Muscle layer of duodenum (tissue), 2 donors: ENCODE measurements around the gene STARD9.
"Not testable (repeated sequence)": the region's sequence is repeated elsewhere in the genome, so short reads cannot be mapped to it uniquely, and the experiment has no call there.

Experiments used
- H3K27ac ChIP-seq: one replicate; pipeline ENCODE4 v1.7.0; 2013; ENCODE audit warnings: mild to moderate bottlenecking, low read length
- H3K27me3 ChIP-seq: one replicate; pipeline ENCODE4 v1.7.0; 2013; ENCODE audit warnings: low read depth, mild to moderate bottlenecking, control low read depth, low read length
- H3K36me3 ChIP-seq, 2 donors: one replicate each; pipeline ENCODE4 v1.7.0; 2013; ENCODE audit warnings: low read length in 2 of 2, control low read depth in 1 of 2, mild to moderate bottlenecking in 1 of 2; ENCODE audit not compliant: insufficient read depth in 2 of 2, control insufficient read depth in 1 of 2
- H3K4me1 ChIP-seq, 2 donors: one replicate each; pipeline ENCODE4 v1.7.0; 2013; ENCODE audit warnings: low read length in 2 of 2, mild to moderate bottlenecking in 2 of 2, control low read depth in 1 of 2, moderate library complexity in 1 of 2; ENCODE audit not compliant: insufficient read depth in 2 of 2, control insufficient read depth in 1 of 2
- H3K4me3 ChIP-seq, 2 donors: one replicate each; pipeline ENCODE4 v1.7.0; 2013; ENCODE audit warnings: low read length in 2 of 2, low read depth in 1 of 2, mild to moderate bottlenecking in 1 of 2
- H3K9me3 ChIP-seq, 2 donors: one replicate each; pipeline ENCODE4 v1.7.0; 2013; ENCODE audit warnings: low read length in 2 of 2, control low read depth in 1 of 2, mild to moderate bottlenecking in 1 of 2; ENCODE audit not compliant: control insufficient read depth in 1 of 2
- donor health status: healthy.

Gene STARD9

DNA sequence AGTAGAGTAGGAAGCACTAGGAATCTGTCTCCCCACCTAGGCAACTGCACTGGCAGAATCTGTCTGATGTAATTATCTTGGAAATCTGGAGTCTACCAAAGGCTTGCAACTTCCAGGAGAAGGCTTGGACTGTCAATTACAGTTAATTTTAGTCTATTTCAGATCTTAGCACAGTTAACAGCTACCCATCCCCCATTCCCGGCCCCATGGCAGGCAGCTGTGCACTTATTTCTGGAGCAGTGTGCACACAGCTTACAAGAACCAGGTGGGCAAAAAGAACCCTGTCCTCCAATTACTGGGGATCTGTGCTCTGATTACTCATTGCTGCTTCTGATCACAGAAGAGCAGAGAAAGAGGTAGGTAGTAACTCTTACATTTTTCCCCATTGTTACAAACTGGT is 173.9 kb downstream of the STARD9 start:
- peaks cover 18 to 28% of the 10 kb centered on the region in 2 donors for H3K36me3 ChIP-seq
- no peaks in the 10 kb centered on the region for H3K27me3 ChIP-seq
- H3K4me1 ChIP-seq: no peaks in the 10 kb centered on the region

DNA sequence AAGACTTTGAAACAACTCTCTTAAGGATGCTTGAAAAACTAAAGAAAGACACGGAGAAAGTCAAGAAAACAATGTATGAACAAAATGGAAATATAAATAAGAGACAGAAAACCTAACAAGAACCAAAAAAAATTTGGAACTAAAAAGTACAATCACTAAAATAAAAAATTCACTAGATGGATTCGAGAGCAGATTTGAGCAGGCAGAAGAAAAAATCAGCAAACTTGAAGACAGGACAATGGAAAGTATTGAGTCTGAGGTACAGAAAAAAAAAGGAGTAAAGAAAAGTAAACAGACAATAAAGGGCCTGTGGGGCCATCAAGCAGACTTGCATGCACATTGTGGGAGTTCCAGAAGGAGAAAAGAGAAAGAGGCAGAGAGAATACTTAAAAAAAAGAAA is 174.9 kb downstream of the STARD9 start:
- H3K9me3 ChIP-seq: no peaks in the 10 kb centered on the region
- H3K36me3 ChIP-seq: peaks cover 15 to 26% of the 10 kb centered on the region in 2 donors
- H3K27me3 ChIP-seq: no peaks in the 10 kb centered on the region
- no peak overlapping the region for H3K4me3 ChIP-seq
- no peaks in the 10 kb centered on the region for H3K4me1 ChIP-seq
- no peak overlapping the region for H3K27ac ChIP-seq

More for the DNA sequence above, 173.9 kb downstream of the STARD9 start:
- no peaks in the 10 kb centered on the region for H3K9me3 ChIP-seq
- no peak overlapping the region for H3K27ac ChIP-seq
- H3K4me3 ChIP-seq: no peak overlapping the region

DNA sequence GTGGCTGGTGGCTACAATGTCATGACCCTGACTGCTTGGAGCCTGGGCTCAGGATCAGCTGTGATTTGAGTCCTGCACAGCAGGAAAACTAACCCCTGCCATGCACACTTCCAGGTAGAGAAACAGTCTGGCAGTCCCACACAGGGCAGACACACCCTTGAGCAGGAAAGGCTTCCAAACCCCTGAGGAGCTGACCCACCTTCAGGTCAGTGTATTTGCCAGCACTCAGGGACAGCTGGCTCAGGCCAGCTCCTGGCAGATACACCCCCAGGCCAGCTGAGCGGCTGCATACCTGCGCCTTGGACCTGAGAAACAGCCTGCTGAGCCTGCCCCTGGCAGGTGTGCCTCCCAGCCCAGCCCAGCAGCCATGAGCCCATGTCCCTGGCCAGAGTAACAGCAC is 183.7 kb downstream of the STARD9 start:
- Histone ChIP-seq H3K36me3 (peaks cover 0 to 5% of the 10 kb centered on the region in 2 donors), H3K9me3 (peaks cover 0 to 14% of the 10 kb centered on the region in 2 donors), H3K4me1 (no peaks in the 10 kb centered on the region), H3K27ac (no peak overlapping the region), H3K4me3 (no peak overlapping the region), H3K27me3 (no peaks in the 10 kb centered on the region)

DNA sequence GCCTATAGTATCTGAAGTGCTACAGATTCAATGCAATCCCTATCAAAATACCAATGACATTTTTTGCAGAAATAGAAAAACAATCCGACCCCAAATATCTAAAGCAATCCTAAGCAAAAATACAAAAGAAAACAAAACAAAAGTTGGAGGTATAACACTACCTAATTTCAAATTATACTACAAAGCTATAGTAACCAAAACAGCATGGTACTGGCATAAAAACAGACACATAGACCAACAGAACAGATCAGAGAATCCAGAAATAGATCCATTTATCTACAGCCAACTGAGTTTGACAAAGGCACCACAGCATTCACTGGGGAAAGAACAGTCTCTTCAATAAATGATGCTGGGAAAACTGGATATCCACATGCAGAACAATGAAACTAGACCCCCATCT is 185.4 kb downstream of the STARD9 start:
- Histone ChIP-seq H3K36me3 (peaks cover 0 to 5% of the 10 kb centered on the region in 2 donors), H3K27ac (no peak overlapping the region)

DNA sequence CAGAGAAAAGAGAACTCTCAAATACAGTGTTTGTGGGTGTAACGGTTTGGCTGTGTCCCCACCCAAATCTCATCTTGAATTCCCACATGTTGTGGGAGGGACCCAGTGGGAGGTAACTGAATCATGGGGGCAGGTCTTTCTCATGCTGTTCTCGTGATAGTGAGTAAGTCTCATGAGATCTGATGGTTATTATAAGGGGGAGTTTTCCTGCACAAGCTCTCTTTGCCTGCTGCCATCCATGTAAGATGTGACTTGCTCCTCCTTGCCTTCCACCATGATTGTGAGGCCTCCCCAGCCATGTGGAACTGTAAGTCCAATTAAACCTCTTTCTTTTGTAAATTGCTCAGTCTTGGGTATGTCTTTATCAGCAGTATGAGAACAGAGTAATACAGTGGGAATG is 186.4 kb downstream of the STARD9 start:
- H3K4me1 ChIP-seq, H3K27me3 ChIP-seq, H3K27ac ChIP-seq, H3K36me3 ChIP-seq, H3K4me3 ChIP-seq: not testable (repeated sequence)
- H3K9me3 ChIP-seq: peaks cover 0 to 14% of the 10 kb centered on the region in 2 donors

More for the DNA sequence above, 185.4 kb downstream of the STARD9 start:
- Histone ChIP-seq H3K4me1 (no peaks in the 10 kb centered on the region), H3K9me3 (peaks cover 0 to 14% of the 10 kb centered on the region in 2 donors), H3K4me3 (no peak overlapping the region), H3K27me3 (no peaks in the 10 kb centered on the region)

DNA sequence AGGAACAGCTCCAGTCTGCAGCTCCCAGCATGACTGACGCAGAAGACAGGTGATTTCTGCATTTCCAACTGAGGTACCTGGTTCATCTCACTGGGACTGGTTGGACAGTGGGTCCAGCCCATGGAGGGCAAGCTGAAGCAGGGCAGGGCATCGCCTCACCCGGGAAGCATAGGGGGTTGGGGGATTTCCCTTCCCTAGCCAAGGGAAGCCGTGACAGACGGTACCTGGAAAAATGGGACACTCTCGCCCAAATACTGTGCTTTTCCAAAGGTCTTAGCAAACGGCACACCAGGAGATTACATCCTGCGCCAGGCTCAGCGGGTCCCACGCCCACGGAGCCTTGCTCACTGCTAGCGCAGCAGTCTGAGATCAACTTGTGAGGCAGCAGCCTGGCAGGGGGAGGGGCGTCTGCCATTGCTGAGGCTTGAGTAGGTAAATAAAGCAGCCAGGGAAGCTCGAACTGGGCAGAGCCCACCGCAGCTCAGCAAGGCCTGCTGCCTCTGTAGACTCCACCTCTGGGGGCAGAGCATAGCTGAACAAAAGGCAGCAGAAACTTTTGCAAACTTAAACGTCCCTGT is 188.8 kb downstream of the STARD9 start:
- not testable (repeated sequence) for H3K36me3 ChIP-seq, H3K4me3 ChIP-seq, H3K27me3 ChIP-seq, H3K4me1 ChIP-seq, H3K27ac ChIP-seq
- H3K9me3 ChIP-seq: peaks cover 0 to 14% of the 10 kb centered on the region in 2 donors

DNA sequence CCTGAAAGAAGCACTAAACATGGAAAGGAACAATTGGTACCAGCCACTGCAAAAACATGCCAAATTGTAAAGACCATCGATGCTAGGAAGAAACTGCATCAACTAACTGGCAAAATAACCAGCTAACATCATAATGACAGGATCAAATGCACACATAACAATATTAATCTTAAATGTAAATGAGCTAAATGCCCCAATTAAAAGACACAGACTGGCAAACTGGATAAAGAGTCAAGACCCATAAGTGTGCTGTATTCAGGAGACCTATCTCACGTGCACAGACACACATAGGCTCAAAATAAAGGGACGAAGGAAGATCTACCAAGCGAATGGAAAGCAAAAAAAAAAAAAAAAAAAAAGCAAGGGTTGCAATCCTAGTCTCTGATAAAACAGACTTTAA is 190.7 kb downstream of the STARD9 start:
- not testable (repeated sequence) for H3K36me3 ChIP-seq, H3K27ac ChIP-seq, H3K9me3 ChIP-seq, H3K4me3 ChIP-seq, H3K4me1 ChIP-seq, H3K27me3 ChIP-seq
